T-helper 1 cell treated with Interleukin-12 subunit alpha and Interleukin-12 subunit beta and Interleukin-4 antibody, amounts not matched to agents 30 ng/mL and 1 ng/mL, for 36 hours (primary cell): ENCODE results near the gene CD74. TPM values are rescaled to one million over a fixed set of nuclear protein-coding genes. Genes with fewer than 3 reads are reported as not detected.
"Not testable (repeated sequence)": the region's sequence is repeated elsewhere in the genome, so short reads cannot be mapped to it uniquely, and the experiment has no call there.

Experiments used
- intact Hi-C: fragments of 100-400 bp; cut with micrococcal nuclease; formaldehyde crosslinking; loops from one replicate; pipeline ENCODE4 v1.15.1; 2024
- total RNA-seq: library from RNA; stranded (reverse); gene quantifications from 2 replicates; pipeline ENCODE4 v1.2.3, GENCODE V29; 2022

The CD74 gene
- total RNA-seq, 1 donor from 2014 or later: 1,446 TPM

GRCh38 chr5:150443242-150444075 lies 30.7 kb upstream of the CD74 start:
- intact Hi-C loops: no loop called here

- intact Hi-C loops: no loop called here
Observed at GRCh38 chr5:150442699-150443080, 30.0 kb upstream of the CD74 start.

- intact Hi-C loops: no loop called here
Observed at GRCh38 chr5:150441813-150442698, 29.3 kb upstream of the CD74 start.

GRCh38 chr5:150440948-150441812 lies 28.5 kb upstream of the CD74 start:
- intact Hi-C loops: no loop called here

GRCh38 chr5:150438873-150439546 lies 26.3 kb upstream of the CD74 start:
- intact Hi-C loops: no loop called here

GRCh38 chr5:150436141-150436680 lies 23.5 kb upstream of the CD74 start:
- intact Hi-C loops: loop anchor here (1.0 to 2.0 kb wide), 9 partner anchors 13 to 435 kb away; partner anchors contain the start of genes CD74, HMGXB3, RPS14 and TCOF1

GRCh38 chr5:150434464-150434863 lies 21.8 kb upstream of the CD74 start:
- intact Hi-C loops: no loop called here

GRCh38 chr5:150431574-150431973 lies 18.9 kb upstream of the CD74 start:
- intact Hi-C loops: no loop called here

GRCh38 chr5:150431048-150431447 lies 18.3 kb upstream of the CD74 start:
- intact Hi-C loops: no loop called here

GRCh38 chr5:150429410-150429873 lies 16.7 kb upstream of the CD74 start:
- intact Hi-C loops: no loop called here

GRCh38 chr5:150428978-150429377 lies 16.3 kb upstream of the CD74 start:
- intact Hi-C loops: no loop called here

- intact Hi-C loops: no loop called here
Observed at GRCh38 chr5:150428106-150428876, 15.6 kb upstream of the CD74 start.

- intact Hi-C loops: not testable (repeated sequence)
Observed at GRCh38 chr5:150426165-150426564, 13.5 kb upstream of the CD74 start.

- intact Hi-C loops: no loop called here
Observed at GRCh38 chr5:150422758-150423157, 10.0 kb upstream of the CD74 start.

GRCh38 chr5:150422075-150422474 lies 9.4 kb upstream of the CD74 start:
- intact Hi-C loops: no loop called here

GRCh38 chr5:150419630-150420270 lies 7.0 kb upstream of the CD74 start:
- intact Hi-C loops: loop anchor here (10.0 kb wide), 1 partner anchor 765 kb away; no protein-coding TSS in a partner anchor

- intact Hi-C loops: loop anchor here (2.0 to 10.0 kb wide), 10 partner anchors 369 to 1605 kb away; partner anchors contain the start of genes ATOX1, GM2A, GRPEL2 and HMGXB3
Observed at GRCh38 chr5:150413902-150414790, 1.4 kb upstream of the CD74 start.
